HepG2 (cell line): ENCODE results near the gene NELL1. TPM values are rescaled to one million over a fixed set of nuclear protein-coding genes. Genes with fewer than 3 reads are reported as not detected.

Experiments used
- ARNT2 ChIP-seq: sonication (generic); formaldehyde crosslinking; IDR thresholded peaks from 2 replicates; pipeline ENCODE4 v1.8.0; 2022; ENCODE audit warnings: mild to moderate bottlenecking, low read depth, missing genetic modification reagents, moderate library complexity
- CHD4 ChIP-seq: fragments of 200-600 bp; sonication (generic); IDR thresholded peaks from 2 replicates; pipeline ENCODE4 v1.7.0; 2017; ENCODE audit warnings: mild to moderate bottlenecking, low read length, borderline replicate concordance
- ZNF354B ChIP-seq: sonication (generic); formaldehyde crosslinking; IDR thresholded peaks from 2 replicates; pipeline ENCODE4 v1.8.0; 2022; ENCODE audit warnings: mild to moderate bottlenecking, missing genetic modification reagents
- ZNF646 ChIP-seq: sonication (generic); formaldehyde crosslinking; IDR thresholded peaks from 2 replicates; pipeline ENCODE4 v1.9.0; 2021; ENCODE audit warnings: mild to moderate bottlenecking, missing genetic modification reagents
- ZNF672 ChIP-seq: sonication (generic); formaldehyde crosslinking; IDR thresholded peaks from 2 replicates; pipeline ENCODE4 v1.8.1; 2022; ENCODE audit warnings: missing genetic modification reagents
- ZNF775 ChIP-seq: sonication (generic); formaldehyde crosslinking; IDR thresholded peaks from 2 replicates; pipeline ENCODE4 v1.4.0; 2020; ENCODE audit warnings: missing genetic modification reagents, mild to moderate bottlenecking, moderate library complexity, borderline replicate concordance
- polyA plus RNA-seq, 8 experiments: library from polyadenylated mRNA; depleted of rRNA in 3 of 8; stranded (reverse) in 7 of 8; unstranded in 1 of 8; fragments of >200 nt; fragmentation: Illumina TruSeq in 4 of 8; extraction: Trizol in 4 of 8; gene quantifications; 2 replicates each; pipeline versions ENCODE4 v1.2.1 to v1.2.3, GENCODE V29; 2011 to 2016; ENCODE audit warnings: low read depth in 4 of 8, missing spikeins in 1 of 8, mixed read lengths in 1 of 8; ENCODE audit not compliant: insufficient read depth in 1 of 8
- total RNA-seq, 5 experiments: library from RNA; depleted of rRNA; stranded (reverse); fragments of >200 nt; fragmentation: Illumina TruSeq; extraction: Trizol; gene quantifications; 2 replicates each; pipeline ENCODE4 v1.2.3, GENCODE V29; 2016; ENCODE audit warnings: low read depth in 1 of 5
- TF ChIP-seq, protein P1 (sequence below): sonication (generic); formaldehyde crosslinking; IDR thresholded peaks from 2 replicates; pipeline ENCODE4 v1.4.0; 2020; ENCODE audit warnings: missing genetic modification reagents

NELL1 gene
- total and polyA plus RNA-seq, 2 of the 13 experiments (the other 11 are each of a cell fraction or from before 2014, with no cell fraction given), result not detected

DNA sequence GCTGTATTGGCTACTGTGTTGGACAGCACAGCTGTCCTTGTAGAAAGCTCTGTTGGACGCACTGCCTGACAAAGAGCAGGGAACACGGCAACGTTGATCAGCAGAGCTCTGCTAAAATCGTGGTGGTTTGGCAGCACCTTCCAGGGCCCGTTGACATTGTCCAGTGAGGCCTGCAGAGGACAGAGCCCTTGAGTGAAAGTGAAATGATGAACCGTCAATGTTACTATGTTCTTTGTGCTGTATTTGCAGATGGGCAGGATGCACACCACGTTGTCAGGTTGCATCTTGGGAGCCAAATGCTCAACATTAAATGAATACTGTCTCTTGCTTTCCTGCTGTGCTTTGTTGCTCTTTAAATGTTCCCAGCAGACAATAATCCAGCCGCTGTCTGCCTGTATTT is 69.7 kb downstream of the NELL1 start (continued):
- no peak for TF ChIP-seq CHD4
- no peak for TF ChIP-seq ZNF672 (CRISPR knock-in tag)
- TF ChIP-seq ZNF354B (CRISPR knock-in tag), result no peak
- TF ChIP-seq ZNF646, result no peak
- TF ChIP-seq, protein P1, sequence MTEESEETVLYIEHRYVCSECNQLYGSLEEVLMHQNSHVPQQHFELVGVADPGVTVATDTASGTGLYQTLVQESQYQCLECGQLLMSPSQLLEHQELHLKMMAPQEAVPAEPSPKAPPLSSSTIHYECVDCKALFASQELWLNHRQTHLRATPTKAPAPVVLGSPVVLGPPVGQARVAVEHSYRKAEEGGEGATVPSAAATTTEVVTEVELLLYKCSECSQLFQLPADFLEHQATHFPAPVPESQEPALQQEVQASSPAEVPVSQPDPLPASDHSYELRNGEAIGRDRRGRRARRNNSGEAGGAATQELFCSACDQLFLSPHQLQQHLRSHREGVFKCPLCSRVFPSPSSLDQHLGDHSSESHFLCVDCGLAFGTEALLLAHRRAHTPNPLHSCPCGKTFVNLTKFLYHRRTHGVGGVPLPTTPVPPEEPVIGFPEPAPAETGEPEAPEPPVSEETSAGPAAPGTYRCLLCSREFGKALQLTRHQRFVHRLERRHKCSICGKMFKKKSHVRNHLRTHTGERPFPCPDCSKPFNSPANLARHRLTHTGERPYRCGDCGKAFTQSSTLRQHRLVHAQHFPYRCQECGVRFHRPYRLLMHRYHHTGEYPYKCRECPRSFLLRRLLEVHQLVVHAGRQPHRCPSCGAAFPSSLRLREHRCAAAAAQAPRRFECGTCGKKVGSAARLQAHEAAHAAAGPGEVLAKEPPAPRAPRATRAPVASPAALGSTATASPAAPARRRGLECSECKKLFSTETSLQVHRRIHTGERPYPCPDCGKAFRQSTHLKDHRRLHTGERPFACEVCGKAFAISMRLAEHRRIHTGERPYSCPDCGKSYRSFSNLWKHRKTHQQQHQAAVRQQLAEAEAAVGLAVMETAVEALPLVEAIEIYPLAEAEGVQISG (CRISPR knock-in tag), result no peak
- TF ChIP-seq ARNT2 (CRISPR knock-in tag), result no peak
- no peak for TF ChIP-seq ZNF775
